A172 (cell line): ENCODE data around the gene SH2D3A. TPM values are rescaled to one million over a fixed set of nuclear protein-coding genes. Genes with fewer than 3 reads are reported as not detected.

Source experiments
- DNase-seq: peaks from one replicate; pipeline ENCODE4 v3.0.0-alpha.2; 2015; ENCODE audit warnings: low spot score
- total RNA-seq: library from RNA; depleted of rRNA; stranded (reverse); fragments of >200 nt; shearing (Covaris generic); gene quantifications from 2 replicates; pipeline ENCODE4 v1.2.3, GENCODE V29; 2014; rRNA removed

The SH2D3A gene
- total RNA-seq, 1 experiment from 2014 or later, result not detected

DNA sequence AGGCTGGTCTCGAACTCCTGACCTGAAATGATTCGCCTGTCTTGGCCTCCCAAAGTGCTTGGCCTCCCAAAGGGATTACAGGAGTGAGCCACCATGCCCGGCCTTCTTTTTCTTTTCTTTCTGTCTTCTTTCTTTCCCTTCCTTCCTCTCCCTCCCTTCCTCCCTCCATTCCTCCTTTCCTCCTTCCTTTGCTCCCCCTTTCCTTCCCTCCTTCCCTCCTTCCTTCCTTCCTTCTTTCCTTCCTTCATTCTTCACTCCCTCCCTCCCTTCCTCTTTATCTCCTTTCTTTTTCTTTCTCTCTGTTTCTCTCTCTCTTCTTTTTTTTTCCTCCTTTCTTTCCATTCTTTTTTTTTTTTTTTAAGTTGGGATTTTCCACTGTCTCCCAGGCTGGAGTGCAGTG, 58.9 kb downstream of the SH2D3A start:
- DNase-seq, result no peak

DNA sequence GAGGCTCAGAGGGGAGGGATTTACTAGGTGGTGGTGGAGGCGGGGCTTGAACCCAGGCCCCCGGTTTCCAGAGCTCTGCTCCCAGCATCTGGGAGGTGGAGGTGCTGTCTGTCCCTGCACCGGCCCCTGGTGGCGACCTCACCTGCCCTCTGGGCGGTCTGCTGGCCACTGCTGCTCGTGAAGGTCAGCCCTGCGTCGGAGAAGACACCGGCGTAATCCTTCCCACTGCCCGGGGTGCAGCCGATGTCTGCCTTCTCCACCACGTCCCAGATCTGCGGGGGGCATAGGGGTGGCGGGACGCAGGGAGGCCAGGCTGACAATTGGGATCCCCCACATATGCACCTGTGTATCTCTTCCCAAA, 59.6 kb downstream of the SH2D3A start:
- no peak for DNase-seq

DNA sequence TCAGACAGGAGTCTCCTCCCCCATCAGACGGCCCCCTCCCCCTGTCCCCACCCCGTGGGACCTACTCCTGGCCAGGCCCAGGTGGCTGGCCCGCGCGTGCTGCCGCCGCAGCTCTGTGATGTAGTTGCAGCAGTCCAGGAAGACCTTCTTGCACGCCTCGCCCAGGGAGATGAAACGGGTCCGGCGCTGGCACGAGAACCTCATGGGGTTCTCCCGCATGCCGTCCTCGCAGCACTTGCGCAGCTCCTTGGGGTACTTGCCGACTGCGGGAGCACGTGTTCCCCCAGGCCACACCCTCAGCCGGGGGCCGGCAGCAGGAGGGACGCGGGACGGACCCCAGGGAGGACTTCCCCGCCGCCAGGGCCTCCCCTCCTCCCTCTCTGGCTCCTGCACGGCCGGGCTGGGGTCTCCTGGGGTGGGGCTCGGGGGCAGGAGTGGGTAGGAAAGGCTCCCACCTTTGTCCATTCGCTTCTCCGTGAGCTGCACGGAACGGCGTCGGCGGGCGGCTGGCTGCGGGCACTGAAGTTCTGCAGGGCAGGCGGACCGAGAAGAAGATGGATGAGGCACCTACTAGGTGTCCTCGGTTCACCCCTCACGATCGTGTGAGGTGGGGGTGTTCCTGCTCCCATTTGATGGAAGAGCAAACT, 60.1 kb downstream of the SH2D3A start:
- DNase-seq, result no peak

DNA sequence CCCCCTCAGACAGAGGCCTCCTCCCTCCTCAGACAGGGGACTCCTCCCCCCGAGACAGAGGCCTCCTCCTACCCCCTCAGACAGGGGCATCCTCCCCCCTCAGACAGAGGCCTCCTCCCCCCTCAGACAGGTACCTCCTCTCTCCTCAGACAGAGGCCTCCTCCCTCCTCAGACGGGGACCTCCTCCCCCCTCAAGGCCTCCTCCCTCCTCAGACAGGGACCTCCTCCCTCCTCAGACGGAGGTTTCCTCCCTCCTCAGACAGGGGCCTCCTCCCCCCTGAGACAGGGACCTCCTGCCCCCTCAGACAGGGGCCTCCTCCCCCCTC, 60.6 kb downstream of the SH2D3A start:
- DNase-seq, result no peak

DNA sequence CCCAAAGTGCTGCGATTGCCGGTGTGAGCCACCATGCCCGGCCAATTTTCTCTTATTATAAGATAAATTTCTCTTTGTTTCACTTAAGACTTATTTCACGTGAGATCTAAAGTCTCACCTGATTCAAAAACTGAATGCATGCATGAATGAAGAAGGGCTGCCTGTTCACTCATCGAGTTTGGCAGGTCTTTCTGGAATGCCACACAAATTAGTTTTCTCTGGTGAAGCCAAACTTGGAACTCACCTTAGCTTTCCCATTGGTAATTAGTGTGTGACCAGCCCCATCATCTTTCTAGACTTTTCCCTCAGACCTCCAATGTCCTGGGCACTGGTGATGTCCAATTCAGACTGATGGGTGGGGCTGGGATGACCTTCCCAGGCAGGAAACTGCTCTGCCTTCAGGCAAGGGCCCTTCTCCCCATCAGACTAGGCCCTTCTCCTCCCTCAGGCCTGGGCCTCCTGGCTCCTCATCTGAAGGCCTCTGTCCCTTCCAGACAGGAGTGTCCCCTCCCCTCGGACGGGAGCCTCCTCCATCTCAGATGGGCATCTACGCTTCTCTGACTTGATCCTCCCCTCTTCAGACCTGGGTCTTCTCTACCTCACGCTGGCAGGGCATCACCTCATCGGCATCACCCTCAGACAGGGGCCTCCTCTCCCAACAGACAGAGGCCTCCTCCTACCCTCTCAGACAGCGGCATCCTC, 61.2 kb downstream of the SH2D3A start:
- DNase-seq, result no peak

Other genes starting within 250 kb of the SH2D3A start
- gene TNFSF9, start 236.4 kb downstream of the SH2D3A start, total RNA-seq, result not detected in 2 replicates
- 22.7 and 57.3 TPM in 2 replicates for gene CD70, start 176.3 kb downstream of the SH2D3A start, total RNA-seq
- gene TNFSF14, start 97.3 kb downstream of the SH2D3A start, total RNA-seq, result 0.10 TPM in 1 of 2 replicates, not detected in the other
- 0.47 and 1.9 TPM in 2 replicates for gene C3, start 46.8 kb downstream of the SH2D3A start, total RNA-seq
- gene GPR108, start 29.9 kb downstream of the SH2D3A start, total RNA-seq, result 57.8 and 62.3 TPM in 2 replicates
- gene TRIP10, start 27.8 kb downstream of the SH2D3A start, total RNA-seq, result 56.2 and 58.3 TPM in 2 replicates
- 0.14 TPM in 1 of 2 replicates, not detected in the other for gene VAV1, start 5.3 kb upstream of the SH2D3A start, total RNA-seq
- 0.45 and 1.1 TPM in 2 replicates for gene ADGRE1, start 120.1 kb upstream of the SH2D3A start, total RNA-seq